Spleen (tissue), 11 donors: Measurements from ENCODE around the gene FLT1. TPM values are rescaled to one million over a fixed set of nuclear protein-coding genes. Genes with fewer than 3 reads are reported as not detected.

Experiments used
- DNase-seq: peaks from one replicate; pipeline ENCODE4 v3.0.0-alpha.2; 2020
- H3K27ac ChIP-seq, 8 donors: fragments of 200-600 bp; sonication (generic) in 7 of 8; 1 replicate in 4 of 8; 2 replicates in 4 of 8; pipeline versions ENCODE4 v1.5.0 to v1.8.0; 2016 to 2021; ENCODE audit warnings: inconsistent platforms in 4 of 8, mild to moderate bottlenecking in 4 of 8, moderate library complexity in 1 of 8
- H3K27me3 ChIP-seq, 7 donors: fragments of 200-600 bp; sonication (generic) in 6 of 7; replicated peaks in 1 of 7; 1 replicate in 4 of 7; 2 replicates in 3 of 7; pipeline versions ENCODE4 v1.5.0 to v1.8.0; 2016 to 2021; ENCODE audit warnings: inconsistent platforms in 3 of 7, mild to moderate bottlenecking in 1 of 7
- H3K36me3 ChIP-seq, 6 donors: fragments of 200-600 bp; sonication (generic) in 5 of 6; 1 replicate in 4 of 6; 2 replicates in 2 of 6; pipeline versions ENCODE4 v1.5.0 to v1.8.0; 2016 to 2021; ENCODE audit warnings: inconsistent platforms in 2 of 6
- H3K4me1 ChIP-seq, 6 donors: fragments of 200-600 bp; sonication (generic) in 5 of 6; 1 replicate in 3 of 6; 2 replicates in 3 of 6; pipeline versions ENCODE4 v1.5.0 to v1.8.0; 2016 to 2021; ENCODE audit warnings: inconsistent platforms in 3 of 6
- H3K4me3 ChIP-seq, 8 donors: fragments of 200-600 bp; sonication (generic) in 7 of 8; 1 replicate in 4 of 8; 2 replicates in 4 of 8; pipeline versions ENCODE4 v1.5.0 to v1.8.0; 2016 to 2021; ENCODE audit warnings: inconsistent platforms in 4 of 8, mild to moderate bottlenecking in 4 of 8, moderate library complexity in 2 of 8
- H3K9me3 ChIP-seq, 8 donors: fragments of 200-600 bp; sonication (generic) in 7 of 8; 1 replicate in 4 of 8; 2 replicates in 4 of 8; pipeline versions ENCODE4 v1.5.0 to v1.8.0; 2016 to 2021; ENCODE audit warnings: inconsistent platforms in 4 of 8
- POLR2A ChIP-seq, 3 donors: fragments of 450-650 bp; IDR thresholded peaks; one replicate each; pipeline ENCODE4 v1.5.1; 2017; ENCODE audit warnings: antibody characterized with exemption in 3 of 3, mild to moderate bottlenecking in 1 of 3
- POLR2AphosphoS5 ChIP-seq, 3 donors: sonication (generic); formaldehyde crosslinking; IDR thresholded peaks; one replicate each; pipeline ENCODE4 v1.5.1; 2017; ENCODE audit warnings: antibody characterized with exemption in 3 of 3
- WGBS, 5 donors: extraction: QIAGEN DNeasy Blood & Tissue Kit in 3 of 5; methylation state at CpG; one replicate each; pipeline versions ENCODE4 v1.1.5 to v1.1.7; 2013 to 2018; 5-methylcytosine and 5-hydroxymethylcytosine counted together
- intact Hi-C: fragments of 100-400 bp; cut with DNase I; formaldehyde crosslinking; loops from one replicate; pipeline ENCODE4 v1.15.0; 2023; ENCODE audit warnings: low total_unique reads
- polyA plus RNA-seq, 3 donors: library from polyadenylated mRNA; stranded (reverse); fragments of 200-250 nt; gene quantifications; one replicate each; pipeline ENCODE4 v1.2.1, GENCODE V29; 2013
- total RNA-seq, 7 donors: library from RNA; depleted of rRNA in 3 of 7; stranded (reverse); fragments of >200 nt in 3 of 7; fragmentation: NEBNext Ultra II Directional in 4 of 7; extraction: Animal tissue kit (Norgen Biotek cat#: 25700) in 4 of 7; gene quantifications; one replicate each; pipeline versions ENCODE4 v1.1.0 to v1.2.1, GENCODE V29; 2016 to 2021
- TF ChIP-seq, protein P1 (sequence below), 11 experiments: fragments of 200-600 bp in 7 of 11; fragments of 450-650 bp in 4 of 11; sonication (generic) in 4 of 11; IDR thresholded peaks in 8 of 11; conservative IDR thresholded peaks in 3 of 11; 1 replicate in 7 of 11; 2 replicates in 4 of 11; pipeline versions ENCODE4 v1.4.0 to v1.8.0; 2016 to 2021; ENCODE audit warnings: antibody characterized with exemption in 11 of 11, inconsistent platforms in 4 of 11, mild to moderate bottlenecking in 1 of 11
- donor health status: healthy with polysubstance abuse.
- donor health status: DM: no; HTN: no; CAD: no; lungs with moderate emphysema.
- donor health status: DM: no; HTN: no; CAD: no.
- donor health status: Bipolar disorder and iron deficiency.
- donor health status: healthy.
- donor health status: DM: no; HTN: no; CAD: no.
- donor health status: DM: yes; HTN: yes; CAD: no.

FLT1 gene
- total and polyA plus RNA-seq, 10 donors = 1.2 to 70.6 (median 55.4) TPM

DNA sequence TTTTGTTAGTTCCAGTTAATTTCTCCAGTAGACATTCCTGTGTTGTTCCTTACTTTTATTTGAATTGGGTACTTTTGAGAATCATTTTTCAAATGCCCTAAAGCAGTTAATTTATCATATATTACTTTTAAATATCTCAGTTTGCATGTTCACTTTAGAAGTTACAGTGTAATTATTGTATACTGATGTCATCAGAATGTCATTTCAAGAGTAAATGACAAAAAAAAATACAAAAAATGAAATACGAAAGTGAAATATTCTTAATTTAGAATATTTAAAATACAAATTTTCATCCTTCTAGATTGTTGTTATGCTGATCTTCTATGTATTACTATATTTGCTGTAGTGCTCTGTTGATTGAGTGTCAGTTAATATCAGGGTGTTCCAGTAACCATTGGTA lies 242.4 kb downstream of the FLT1 start:
- no peak for DNase-seq
- peaks cover 0 to 49% (median 3%) of the 10 kb centered on the region in 6 donors for H3K36me3 ChIP-seq
- H3K4me1 ChIP-seq = peaks cover 0 to 61% (median 12%) of the 10 kb centered on the region in 6 donors
- intact Hi-C loops = no loop called here
- H3K27me3 ChIP-seq = no peaks in the 10 kb centered on the region
- H3K4me3 ChIP-seq = no peak overlapping the region
- no peak overlapping the region for H3K27ac ChIP-seq
- 85 to 95% (median 94%) methylated on average over 1 of the region's 1 CpG for WGBS, 5 donors
- peaks cover 0 to 2% (median 0%) of the 10 kb centered on the region in 8 donors for H3K9me3 ChIP-seq
- no peak for TF ChIP-seq POLR2AphosphoS5 (IDR thresholded peaks at IDR 0.05)

DNA sequence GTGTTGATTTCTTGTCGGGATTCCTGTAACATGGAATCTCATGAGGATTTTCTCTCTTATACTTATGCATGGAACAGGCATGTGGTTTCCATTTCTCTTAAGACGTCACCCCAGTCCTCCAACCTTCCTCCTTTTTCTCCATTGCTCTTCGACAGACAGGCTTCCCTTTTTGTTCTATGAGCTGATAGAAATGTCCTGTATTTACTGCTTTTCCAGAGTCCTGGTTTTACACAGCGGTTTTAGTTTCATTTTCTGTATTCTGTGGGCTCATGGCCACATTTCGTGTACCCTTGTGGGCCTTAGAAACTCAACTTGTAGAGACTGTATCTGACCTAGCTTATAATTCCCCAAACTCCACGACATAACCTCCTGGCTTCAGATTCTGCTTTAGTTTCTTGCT lies 243.5 kb downstream of the FLT1 start:
- intact Hi-C loops = no loop called here
- no peak overlapping the region for H3K4me3 ChIP-seq
- peaks cover 0 to 4% (median 0%) of the 10 kb centered on the region in 8 donors for H3K9me3 ChIP-seq
- H3K36me3 ChIP-seq = peaks cover 0 to 38% (median 1%) of the 10 kb centered on the region in 6 donors
- no peaks in the 10 kb centered on the region for H3K27me3 ChIP-seq
- 49 to 72% (median 54%) methylated on average over 6 of the region's 6 CpGs for WGBS, 5 donors
- peaks cover 0 to 71% (median 16%) of the 10 kb centered on the region in 6 donors for H3K4me1 ChIP-seq
- TF ChIP-seq, protein P1, sequence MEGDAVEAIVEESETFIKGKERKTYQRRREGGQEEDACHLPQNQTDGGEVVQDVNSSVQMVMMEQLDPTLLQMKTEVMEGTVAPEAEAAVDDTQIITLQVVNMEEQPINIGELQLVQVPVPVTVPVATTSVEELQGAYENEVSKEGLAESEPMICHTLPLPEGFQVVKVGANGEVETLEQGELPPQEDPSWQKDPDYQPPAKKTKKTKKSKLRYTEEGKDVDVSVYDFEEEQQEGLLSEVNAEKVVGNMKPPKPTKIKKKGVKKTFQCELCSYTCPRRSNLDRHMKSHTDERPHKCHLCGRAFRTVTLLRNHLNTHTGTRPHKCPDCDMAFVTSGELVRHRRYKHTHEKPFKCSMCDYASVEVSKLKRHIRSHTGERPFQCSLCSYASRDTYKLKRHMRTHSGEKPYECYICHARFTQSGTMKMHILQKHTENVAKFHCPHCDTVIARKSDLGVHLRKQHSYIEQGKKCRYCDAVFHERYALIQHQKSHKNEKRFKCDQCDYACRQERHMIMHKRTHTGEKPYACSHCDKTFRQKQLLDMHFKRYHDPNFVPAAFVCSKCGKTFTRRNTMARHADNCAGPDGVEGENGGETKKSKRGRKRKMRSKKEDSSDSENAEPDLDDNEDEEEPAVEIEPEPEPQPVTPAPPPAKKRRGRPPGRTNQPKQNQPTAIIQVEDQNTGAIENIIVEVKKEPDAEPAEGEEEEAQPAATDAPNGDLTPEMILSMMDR (IDR thresholded peaks at IDR 0.05 in 8 of 11, conservative IDR thresholded peaks at IDR 0.05 in 3 of 11) = no peak
- TF ChIP-seq POLR2AphosphoS5 (IDR thresholded peaks at IDR 0.05) (no peak), POLR2A (IDR thresholded peaks at IDR 0.05) (no peak)
- peak overlapping the region in 1 of 8 donors; percentile 43 for H3K27ac ChIP-seq
- no peak for DNase-seq

DNA sequence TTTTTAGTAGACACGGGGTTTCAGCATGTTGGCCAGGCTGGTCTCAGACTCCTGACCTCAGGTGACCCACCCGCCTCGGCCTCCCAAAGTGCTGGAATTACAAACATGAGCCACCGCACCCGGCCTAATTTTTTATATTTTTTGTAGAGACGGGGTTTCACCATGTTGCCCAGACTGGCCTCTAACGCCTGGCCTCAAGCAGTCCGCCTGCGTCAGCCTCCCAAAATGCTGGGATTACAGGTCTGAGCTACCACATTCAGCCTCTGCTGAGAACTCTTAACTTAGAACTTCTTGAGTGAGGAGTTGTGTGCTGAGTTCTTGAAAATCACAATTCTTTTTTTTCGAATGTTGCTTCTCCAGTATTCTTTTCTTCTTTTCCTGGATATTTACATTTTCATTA lies 244.4 kb downstream of the FLT1 start:
- H3K27ac ChIP-seq = no peak overlapping the region
- WGBS, 5 donors = 84 to 90% (median 89%) methylated on average over 10 of the region's 10 CpGs
- no peak for DNase-seq
- H3K9me3 ChIP-seq = peaks cover 0 to 4% (median 0%) of the 10 kb centered on the region in 8 donors
- peaks cover 0 to 31% (median 0%) of the 10 kb centered on the region in 6 donors for H3K36me3 ChIP-seq
- H3K4me1 ChIP-seq = peaks cover 0 to 74% (median 18%) of the 10 kb centered on the region in 6 donors
- intact Hi-C loops = no loop called here
- H3K4me3 ChIP-seq = no peak overlapping the region
- H3K27me3 ChIP-seq = no peaks in the 10 kb centered on the region
- TF ChIP-seq POLR2AphosphoS5 (IDR thresholded peaks at IDR 0.05) (no peak), POLR2A (IDR thresholded peaks at IDR 0.05) (no peak)
- TF ChIP-seq, protein P1 (IDR thresholded peaks at IDR 0.05 in 8 of 11, conservative IDR thresholded peaks at IDR 0.05 in 3 of 11) = no peak

Other genes with a start within 250 kb of the FLT1 start
- gene POMP, start 164.0 kb upstream of the FLT1 start, total RNA-seq = 10 to 100 TPM; 28.8 to 57.1 (median 53.1) TPM
- 10 to 100 TPM; 51.5 to 97.5 (median 80.0) TPM for gene POMP, start 164.0 kb upstream of the FLT1 start, polyA plus RNA-seq
- 10 to 100 TPM; 15.2 to 41.0 (median 31.0) TPM for gene SLC46A3, start 223.8 kb upstream of the FLT1 start, total RNA-seq
- 10 to 100 TPM; 10.0 to 15.4 (median 10.5) TPM for gene SLC46A3, start 223.8 kb upstream of the FLT1 start, polyA plus RNA-seq